ENCODE results near the gene PITPNM3.
"Not testable (repeated sequence)": the region's sequence is repeated elsewhere in the genome, so short reads cannot be mapped to it uniquely, and the experiment has no call there.

The PITPNM3 gene

GRCh38 chr17:6574687-6575595, 18.6 kb upstream of the PITPNM3 start:
- DNase-seq (ENCODE audit: low spot score) = no peak

GRCh38 chr17:6573982-6574686, 17.8 kb upstream of the PITPNM3 start:
- DNase-seq (ENCODE audit: low spot score) = no peak

DNA sequence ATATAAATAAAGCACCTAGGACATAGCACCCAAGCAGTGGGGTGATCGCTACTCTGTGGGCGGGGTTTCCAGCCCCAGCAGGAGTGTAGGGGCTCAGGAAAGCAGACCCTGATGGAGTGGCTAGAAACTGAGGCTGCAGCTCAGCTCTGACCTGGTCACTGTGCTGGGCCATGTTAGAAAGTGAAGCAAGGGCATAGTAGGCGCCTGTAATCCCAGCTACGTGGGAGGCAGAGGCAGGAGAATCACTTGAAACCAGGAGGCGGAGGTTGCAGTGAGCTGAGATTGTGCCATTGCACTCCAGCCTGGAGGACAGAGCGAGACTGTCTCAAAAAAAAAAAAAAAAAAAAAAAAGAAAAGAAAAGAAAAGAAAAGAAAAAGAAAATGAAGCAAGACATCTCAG, 17.1 kb upstream of the PITPNM3 start:
- DNase-seq (ENCODE audit: low spot score) = not testable (repeated sequence)

DNA sequence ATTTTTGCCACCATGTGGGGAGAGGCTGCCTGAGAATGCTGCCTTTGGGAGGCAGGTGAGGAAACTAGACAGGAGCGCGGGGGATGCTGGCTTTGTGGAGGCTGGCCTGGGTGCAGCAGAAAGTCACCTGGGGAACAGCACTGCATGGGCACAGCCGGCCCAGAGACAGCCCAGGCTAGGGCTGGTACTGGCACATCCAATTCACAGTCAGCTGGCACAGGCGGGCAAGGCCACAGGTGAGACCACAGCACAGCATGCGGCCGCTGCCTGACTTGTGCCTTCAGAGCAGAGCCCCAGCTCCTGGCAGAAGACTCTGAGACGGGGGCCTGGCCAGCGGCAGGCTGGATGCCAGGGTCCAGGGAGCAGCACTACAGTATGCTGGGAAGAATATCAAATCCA, 16.6 kb upstream of the PITPNM3 start:
- peak; percentile 63 for DNase-seq (ENCODE audit: low spot score)

GRCh38 chr17:6571452-6571781, 15.1 kb upstream of the PITPNM3 start:
- no peak for DNase-seq (ENCODE audit: low spot score)

DNA sequence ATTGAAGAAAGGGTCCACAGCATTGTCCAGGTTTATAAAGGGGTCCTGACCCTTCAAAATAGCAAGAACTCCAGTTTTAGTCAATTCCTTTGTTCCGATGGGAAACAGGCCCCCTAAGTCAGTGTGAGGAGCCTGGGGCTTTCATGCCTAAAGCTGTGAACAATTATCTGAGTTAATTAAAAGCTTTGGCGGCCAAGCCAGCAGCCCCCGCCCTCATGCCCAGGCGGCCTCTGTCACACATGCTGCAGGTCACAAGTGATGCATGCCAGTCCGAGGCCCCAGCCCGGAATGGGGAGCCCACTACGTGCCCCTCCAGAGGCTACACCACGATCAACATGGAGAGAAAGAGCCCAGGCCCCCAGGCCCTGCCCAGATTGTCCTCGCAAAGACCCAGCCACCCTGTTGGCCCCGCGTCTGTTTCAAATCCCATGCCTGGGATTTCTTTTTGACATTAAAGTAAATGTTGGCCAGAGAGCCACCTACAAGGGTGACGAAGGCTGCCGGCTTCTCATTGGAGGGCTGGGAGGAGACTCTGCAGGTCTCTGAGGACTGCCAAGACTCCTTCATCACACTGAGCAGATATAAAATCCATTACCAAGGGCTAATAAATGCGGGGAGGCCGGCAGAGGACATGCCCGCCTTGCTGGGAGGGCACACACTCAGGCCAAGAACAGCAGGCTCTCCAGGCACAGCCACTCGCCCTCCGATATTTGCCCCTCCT, 14.5 kb upstream of the PITPNM3 start:
- no peak for DNase-seq (ENCODE audit: low spot score)

- no peak for DNase-seq (ENCODE audit: low spot score)
Observed at GRCh38 chr17:6569370-6570285, 13.3 kb upstream of the PITPNM3 start.

- no peak for DNase-seq (ENCODE audit: low spot score)
Observed at GRCh38 chr17:6568184-6568758, 11.9 kb upstream of the PITPNM3 start.

DNA sequence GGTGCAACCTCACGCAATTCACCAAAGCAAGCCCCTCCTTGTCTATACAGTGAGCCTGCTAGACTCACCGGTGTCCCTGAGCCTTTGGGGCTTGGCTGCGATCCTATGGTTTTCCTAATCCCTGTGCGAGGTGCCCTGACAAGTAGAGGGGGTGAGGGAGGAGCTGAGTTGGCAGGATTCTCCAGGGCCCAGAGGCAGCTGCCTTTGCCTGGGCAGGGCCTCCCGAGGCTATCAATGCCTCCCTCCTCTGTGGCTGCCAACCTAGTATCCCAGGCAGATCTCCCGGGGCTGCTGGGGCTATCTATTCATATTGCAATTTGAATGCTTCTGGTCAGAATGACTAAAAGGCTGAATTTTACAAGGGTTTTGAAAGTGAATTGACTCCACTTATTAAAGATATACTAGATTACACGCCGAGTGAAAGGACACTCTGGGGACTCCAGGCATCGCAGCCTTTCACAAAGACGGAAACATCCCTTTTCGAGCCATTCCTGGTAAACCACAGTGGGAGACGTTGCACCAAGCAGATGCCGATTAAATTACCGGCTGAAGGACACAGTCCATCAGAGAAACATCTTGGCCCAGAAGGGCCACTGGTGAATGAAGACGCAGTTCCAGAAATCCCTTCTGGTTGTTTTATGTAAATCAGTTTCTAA, 11.3 kb upstream of the PITPNM3 start:
- no peak for DNase-seq (ENCODE audit: low spot score)

DNA sequence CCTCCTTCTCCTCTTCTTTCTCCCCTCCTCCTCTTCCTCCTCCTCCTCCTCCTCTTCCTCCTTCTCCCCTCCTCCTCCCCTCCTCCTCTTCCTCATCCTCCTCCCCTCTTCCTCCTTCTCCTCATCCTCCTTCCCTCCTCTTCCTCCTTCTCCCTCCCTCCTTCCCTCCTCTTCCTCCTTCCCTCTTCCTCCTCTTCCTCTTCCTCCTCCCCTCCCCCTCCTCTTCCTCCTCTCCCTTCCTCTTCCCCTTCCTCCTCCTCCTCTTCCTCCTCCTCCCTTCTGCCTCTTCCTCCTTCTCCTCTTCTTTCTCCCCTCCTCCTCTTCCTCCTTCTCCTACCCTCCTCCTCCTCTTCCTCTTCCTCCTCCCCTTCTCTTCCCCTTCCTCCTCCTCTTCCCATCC, 5.1 kb upstream of the PITPNM3 start:
- DNase-seq (ENCODE audit: low spot score) = no peak

- DNase-seq (ENCODE audit: low spot score) = peak; percentile 22
Observed at GRCh38 chr17:6560496-6560895, 4.1 kb upstream of the PITPNM3 start.

- peak; percentile 22 for DNase-seq (ENCODE audit: low spot score)
Observed at GRCh38 chr17:6559753-6560215, 3.4 kb upstream of the PITPNM3 start.

DNA sequence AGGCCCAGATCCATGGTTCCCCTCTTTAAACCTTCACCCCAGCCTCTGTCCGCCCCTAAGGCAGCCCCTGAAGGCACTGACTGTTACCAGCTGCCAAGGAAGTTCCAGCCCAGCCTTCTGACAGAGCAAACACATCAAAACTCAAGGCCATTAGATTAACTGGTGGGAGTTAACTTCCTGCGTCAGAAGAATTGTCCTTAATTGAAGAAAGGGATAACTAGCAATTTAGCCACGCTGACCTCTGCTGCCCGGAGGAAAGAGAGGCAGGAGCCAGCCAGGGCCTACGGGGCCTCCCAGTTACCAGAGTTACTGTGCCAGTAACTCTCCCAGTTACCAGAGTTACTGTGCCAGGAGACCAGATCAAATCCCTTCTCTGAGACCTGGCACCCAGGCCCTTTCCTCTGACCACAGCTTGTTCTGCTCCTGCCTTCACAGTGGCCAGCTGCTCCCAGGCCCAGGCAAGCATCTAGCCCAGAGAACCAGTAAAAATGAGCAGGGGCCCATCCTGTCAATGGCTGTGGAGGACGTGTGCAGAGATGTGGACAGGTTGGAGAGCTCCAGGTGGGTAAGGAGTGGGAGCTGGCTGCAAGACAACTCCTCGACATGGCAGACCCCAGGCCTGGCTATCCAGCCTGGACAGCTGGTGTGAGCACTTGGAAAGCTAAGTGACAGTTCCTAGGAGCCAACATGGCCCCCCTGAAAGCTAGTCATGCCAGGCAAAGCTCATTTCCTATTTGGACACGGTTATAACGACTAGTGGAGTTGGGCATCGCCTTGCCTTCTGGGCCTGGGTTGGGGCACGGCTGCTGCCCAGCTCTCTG, 2.8 kb upstream of the PITPNM3 start:
- peak; percentile 44 for DNase-seq (ENCODE audit: low spot score)

DNA sequence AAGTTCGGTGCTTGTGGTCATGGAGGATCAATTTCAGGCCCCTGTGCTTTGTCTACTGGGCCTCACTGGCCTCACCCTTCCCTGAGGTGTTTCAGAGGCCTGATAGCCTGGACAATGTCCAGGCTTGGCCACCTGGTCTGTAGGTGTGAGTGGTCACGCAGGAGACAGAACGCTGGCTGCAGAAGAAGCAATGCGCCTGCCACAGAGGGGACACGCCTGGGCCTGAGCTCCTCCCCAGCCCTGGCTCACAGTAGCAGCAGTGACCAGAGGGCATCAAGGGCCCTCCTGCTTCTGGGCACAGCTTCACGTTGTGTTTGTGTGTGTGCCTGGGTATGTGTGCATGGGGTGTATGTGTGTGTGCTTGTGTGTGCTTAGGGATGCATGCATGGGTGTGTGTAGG, 1.9 kb upstream of the PITPNM3 start:
- DNase-seq (ENCODE audit: low spot score) = no peak

DNA sequence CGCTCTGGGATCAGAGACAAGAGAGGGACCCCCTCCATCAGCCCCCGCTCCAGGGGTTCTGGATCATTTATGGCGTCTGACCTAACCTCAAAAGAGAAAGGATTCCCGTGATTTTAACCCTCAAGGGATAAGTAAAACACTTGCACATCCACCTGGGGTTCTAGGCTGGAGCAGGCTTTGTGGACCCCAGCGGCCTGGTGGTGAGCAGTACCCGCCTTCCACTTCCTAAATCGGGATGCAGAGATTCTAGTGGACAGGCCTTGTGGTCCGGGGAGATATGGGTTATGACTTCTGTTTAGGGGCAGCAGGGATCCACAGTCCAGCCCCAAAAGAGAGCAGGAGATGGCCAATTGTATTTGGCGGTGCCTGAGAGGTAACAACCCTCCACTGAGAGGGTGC, 684 bp upstream of the PITPNM3 start:
- no peak for DNase-seq (ENCODE audit: low spot score)

GRCh38 chr17:6555331-6556120, 829 bp downstream of the PITPNM3 start:
- no peak for DNase-seq (ENCODE audit: low spot score)

DNA sequence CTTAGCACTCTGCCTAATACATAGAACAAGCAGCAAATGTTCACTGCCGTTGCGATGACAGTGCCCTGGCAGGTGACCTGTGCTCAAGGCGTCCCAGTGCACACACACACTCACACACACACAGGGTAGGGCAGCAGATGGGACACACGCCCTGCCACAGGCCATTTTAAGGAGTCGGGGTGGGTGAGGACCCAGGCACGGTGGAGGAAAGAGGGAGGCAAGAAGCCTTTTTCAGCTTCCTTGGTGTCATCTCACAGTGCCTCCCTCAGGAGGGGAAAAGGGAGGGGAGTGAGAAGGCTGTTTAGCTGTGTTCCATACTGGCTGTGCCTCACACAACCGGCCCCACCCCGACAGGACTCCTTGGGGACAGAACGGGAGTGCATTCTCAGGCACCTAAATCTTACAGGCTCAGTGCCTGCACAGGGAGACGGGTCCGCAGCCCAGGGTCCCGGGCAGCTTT, 1.5 kb downstream of the PITPNM3 start:
- DNase-seq (ENCODE audit: low spot score) = no peak

DNA sequence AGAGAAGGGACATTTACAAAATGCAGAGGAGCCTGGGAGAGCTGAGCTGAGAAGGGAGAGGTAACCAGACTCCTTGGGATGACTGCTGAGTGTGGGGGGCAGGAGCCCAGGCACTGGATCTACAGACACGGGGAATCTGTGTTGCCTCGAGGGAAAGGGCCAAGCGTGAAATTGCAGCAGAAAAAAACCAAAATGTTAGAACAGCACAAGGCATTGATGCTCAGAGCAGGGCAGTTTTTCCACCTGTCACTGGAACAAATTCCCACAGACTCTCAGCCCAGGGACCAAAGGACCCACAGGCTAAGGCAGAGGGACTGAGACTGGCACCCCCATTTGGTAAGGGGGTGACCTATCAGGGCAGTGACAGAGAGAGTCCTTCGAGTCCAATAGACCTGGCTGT, 2.0 kb downstream of the PITPNM3 start:
- DNase-seq (ENCODE audit: low spot score) = no peak
